Measurements from ENCODE around the gene GORAB. TPM values are rescaled to one million over a fixed set of nuclear protein-coding genes. Genes with fewer than 3 reads are reported as not detected.

GORAB gene
- total RNA-seq, 2 donors from 2014 or later = 8.7 to 12.2 TPM

GRCh38 chr1:170539154-170539553 is 7.2 kb downstream of the GORAB start:
- Histone ChIP-seq H3K4me3 (no peak overlapping the region), H3K36me3 (no peaks in the 10 kb centered on the region), H3K9me3 (no peaks in the 10 kb centered on the region), H3K27me3 (replicated peaks; ENCODE audit: insufficient read depth) (no peaks in the 10 kb centered on the region), H3K27ac (no peak overlapping the region), H3K4me1 (replicated peaks) (no peaks in the 10 kb centered on the region)
- no peak for DNase-seq (ENCODE audit: low spot score)
- intact Hi-C loops (cut with DNase I) = loop anchor here (10.0 kb wide), 2 partner anchors 324 to 594 kb away; no protein-coding TSS in a partner anchor
- 95% methylated on average over 9 of the region's 9 CpGs for WGBS
- TF ChIP-seq CTCF (IDR thresholded peaks at IDR 0.05) (no peak), POLR2AphosphoS5 (IDR thresholded peaks at IDR 0.05) (no peak), POLR2A (IDR thresholded peaks at IDR 0.05) (no peak)

GRCh38 chr1:170544624-170545023 is 12.7 kb downstream of the GORAB start:
- Histone ChIP-seq H3K27ac (no peak overlapping the region), H3K4me1 (replicated peaks) (no peaks in the 10 kb centered on the region), H3K9me3 (no peaks in the 10 kb centered on the region), H3K27me3 (replicated peaks; ENCODE audit: insufficient read depth) (no peaks in the 10 kb centered on the region), H3K4me3 (no peak overlapping the region), H3K36me3 (no peaks in the 10 kb centered on the region)
- intact Hi-C loops (cut with DNase I) = no loop called here
- TF ChIP-seq POLR2AphosphoS5 (IDR thresholded peaks at IDR 0.05) (no peak), POLR2A (IDR thresholded peaks at IDR 0.05) (no peak), CTCF (IDR thresholded peaks at IDR 0.05) (no peak)
- 94% methylated on average over 4 of the region's 4 CpGs for WGBS
- DNase-seq (ENCODE audit: low spot score) = no peak

DNA sequence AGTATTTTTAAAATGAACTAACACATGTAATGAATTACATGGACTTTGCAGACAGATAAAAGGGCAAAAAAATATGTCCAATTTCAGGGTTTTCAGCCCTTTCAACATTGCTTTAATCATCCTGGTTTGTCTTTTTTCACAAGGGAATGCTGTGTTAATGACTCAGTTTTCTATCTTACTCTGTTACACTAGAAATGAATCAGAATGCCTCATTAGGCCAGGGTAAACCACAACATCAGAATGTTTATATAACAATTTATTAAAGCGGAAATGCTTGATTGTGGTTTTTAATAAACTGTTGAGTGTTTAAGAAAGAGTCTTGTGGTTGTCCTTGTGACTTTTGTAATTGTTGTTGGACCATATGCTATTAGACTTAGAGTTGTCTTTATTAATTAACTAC is 13.5 kb downstream of the GORAB start:
- H3K27ac ChIP-seq = no peak overlapping the region
- no peaks in the 10 kb centered on the region for H3K4me1 ChIP-seq (replicated peaks)
- no peaks in the 10 kb centered on the region for H3K36me3 ChIP-seq
- H3K27me3 ChIP-seq (replicated peaks; ENCODE audit: insufficient read depth) = no peaks in the 10 kb centered on the region
- intact Hi-C loops (cut with DNase I) = no loop called here
- WGBS = 74% methylated on average over 1 of the region's 1 CpG
- no peaks in the 10 kb centered on the region for H3K9me3 ChIP-seq
- TF ChIP-seq CTCF (IDR thresholded peaks at IDR 0.05) (no peak), POLR2AphosphoS5 (IDR thresholded peaks at IDR 0.05) (no peak), POLR2A (IDR thresholded peaks at IDR 0.05) (no peak)
- DNase-seq (ENCODE audit: low spot score) = no peak
- no peak overlapping the region for H3K4me3 ChIP-seq

GRCh38 chr1:170547255-170547654 is 15.3 kb downstream of the GORAB start:
- no peak for DNase-seq (ENCODE audit: low spot score)
- no peaks in the 10 kb centered on the region for H3K27me3 ChIP-seq (replicated peaks; ENCODE audit: insufficient read depth)
- H3K4me3 ChIP-seq = no peak overlapping the region
- 85% methylated on average over 1 of the region's 1 CpG for WGBS
- TF ChIP-seq POLR2AphosphoS5 (IDR thresholded peaks at IDR 0.05) = no peak
- no peak for TF ChIP-seq POLR2A (IDR thresholded peaks at IDR 0.05)
- TF ChIP-seq CTCF (IDR thresholded peaks at IDR 0.05) = no peak
- H3K4me1 ChIP-seq (replicated peaks) = no peaks in the 10 kb centered on the region
- H3K9me3 ChIP-seq = no peaks in the 10 kb centered on the region
- intact Hi-C loops (cut with DNase I) = no loop called here
- no peak overlapping the region for H3K27ac ChIP-seq
- no peaks in the 10 kb centered on the region for H3K36me3 ChIP-seq

GRCh38 chr1:170548497-170548896 is 16.5 kb downstream of the GORAB start:
- no peaks in the 10 kb centered on the region for H3K4me1 ChIP-seq (replicated peaks)
- no peak for DNase-seq (ENCODE audit: low spot score)
- no peaks in the 10 kb centered on the region for H3K27me3 ChIP-seq (replicated peaks; ENCODE audit: insufficient read depth)
- intact Hi-C loops (cut with DNase I) = no loop called here
- no peaks in the 10 kb centered on the region for H3K36me3 ChIP-seq
- no peak overlapping the region for H3K4me3 ChIP-seq
- H3K9me3 ChIP-seq = no peaks in the 10 kb centered on the region
- H3K27ac ChIP-seq = no peak overlapping the region
- TF ChIP-seq POLR2A (IDR thresholded peaks at IDR 0.05) (no peak), CTCF (IDR thresholded peaks at IDR 0.05) (no peak), POLR2AphosphoS5 (IDR thresholded peaks at IDR 0.05) (no peak)

Data from prostate gland (tissue), 2 donors.